IMR-90 (cell line): ENCODE data around the gene STX1B. TPM values are rescaled to one million over a fixed set of nuclear protein-coding genes. Genes with fewer than 3 reads are reported as not detected.
A peak's percentile ranks its signal among the peaks of the same experiment; 100 is the strongest.

Experiments
- ATAC-seq: fragments of 200-7000 bp; cut with Tn5 transposase; 2 replicates; pipeline ENCODE4 v1.9.1; 2020; ENCODE audit warnings: low read depth, mild to moderate bottlenecking, moderate library complexity
- BruUV-seq: library from RNA; stranded (reverse); fragments of 400-500 nt; replicated peaks from 2 replicates; lab custom pipeline; 2021; lab: Mats Ljungman, UMichigan
- CTCF ChIA-PET: fragments of 300-600 bp; formaldehyde crosslinking; extraction: SDS; loops from one replicate; lab custom pipeline; 2021; ENCODE audit warnings: antibody characterized with exemption; lab: Yijun Ruan, JAX
- POLR2A ChIA-PET: fragments of 300-600 bp; sonication (Branson Sonifier 250); formaldehyde crosslinking; loops from one replicate; lab custom pipeline; 2022; ENCODE audit warnings: antibody characterized with exemption; ENCODE audit not compliant: unreplicated experiment; lab: Charles Lee
- DNase-seq: peaks from one replicate; pipeline ENCODE4 v3.0.0; 2013
- H2AFZ ChIP-seq: replicated peaks from 2 replicates; pipeline ENCODE3; 2013; ENCODE audit warnings: low read length, mild to moderate bottlenecking; ENCODE audit not compliant: poor library complexity
- H2AK5ac ChIP-seq: 2 replicates; pipeline ENCODE4 v1.6.1; 2013; ENCODE audit warnings: low read depth, low read length, inconsistent platforms
- H2AK9ac ChIP-seq: replicated peaks from 2 replicates; pipeline ENCODE3; 2013; ENCODE audit warnings: mild to moderate bottlenecking, low read depth, low read length, moderate library complexity; ENCODE audit not compliant: poor library complexity
- H2BK120ac ChIP-seq: 2 replicates; pipeline ENCODE4 v1.6.1; 2013; ENCODE audit warnings: low read depth, low read length, inconsistent platforms
- H2BK15ac ChIP-seq: 3 replicates; pipeline ENCODE4 v1.6.1; 2013; ENCODE audit warnings: low read depth, low read length, inconsistent platforms
- H2BK20ac ChIP-seq: 2 replicates; pipeline ENCODE4 v1.6.1; 2013; ENCODE audit warnings: low read depth, mild to moderate bottlenecking, inconsistent platforms, low read length, moderate library complexity
- H2BK5ac ChIP-seq: 2 replicates; pipeline ENCODE4 v1.6.1; 2013; ENCODE audit warnings: mild to moderate bottlenecking, low read depth, low read length, inconsistent platforms; ENCODE audit not compliant: poor library complexity, severe bottlenecking
- H3K14ac ChIP-seq: replicated peaks from 2 replicates; pipeline ENCODE4 v1.6.1; 2013; ENCODE audit warnings: low read depth, low read length, inconsistent platforms
- H3K18ac ChIP-seq: 2 replicates; pipeline ENCODE4 v1.6.1; 2013; ENCODE audit warnings: low read depth, low read length, control low read depth
- H3K23ac ChIP-seq: 2 replicates; pipeline ENCODE4 v1.6.1; 2013; ENCODE audit warnings: low read depth, low read length, inconsistent platforms
- H3K27ac ChIP-seq: 2 replicates; pipeline ENCODE4 v1.5.1; 2013; ENCODE audit warnings: mild to moderate bottlenecking, control low read depth, low read length; ENCODE audit not compliant: insufficient read depth
- H3K27me3 ChIP-seq: 2 replicates; pipeline ENCODE4 v1.6.1; 2013; ENCODE audit warnings: low read length; ENCODE audit not compliant: control insufficient read depth, insufficient read depth
- H3K36me3 ChIP-seq: 2 replicates; pipeline ENCODE4 v1.6.1; 2013; ENCODE audit warnings: low read length, mixed read lengths; ENCODE audit not compliant: control insufficient read depth, insufficient read depth
- H3K4ac ChIP-seq: 2 replicates; pipeline ENCODE4 v1.6.1; 2013; ENCODE audit warnings: low read depth, low read length, inconsistent platforms
- H3K4me1 ChIP-seq: 2 replicates; pipeline ENCODE4 v1.6.1; 2013; ENCODE audit warnings: low read length, mixed read lengths; ENCODE audit not compliant: control insufficient read depth, insufficient read depth
- H3K4me2 ChIP-seq: 2 replicates; pipeline ENCODE4 v1.6.1; 2013; ENCODE audit warnings: low read depth, mild to moderate bottlenecking, control low read depth, low read length, moderate library complexity
- H3K4me3 ChIP-seq: 2 replicates; pipeline ENCODE4 v1.5.1; 2013; ENCODE audit warnings: low read depth, mild to moderate bottlenecking, control low read depth, low read length, moderate library complexity; ENCODE audit not compliant: insufficient read depth
- H3K56ac ChIP-seq: 2 replicates; pipeline ENCODE4 v1.6.1; 2013; ENCODE audit warnings: low read length, inconsistent platforms; ENCODE audit not compliant: insufficient read depth; ENCODE audit errors: extremely low read depth
- H3K79me1 ChIP-seq, 2 experiments: 2 replicates each; pipeline ENCODE4 v1.6.1; 2013; ENCODE audit warnings: low read length in 2 of 2, inconsistent platforms in 1 of 2, low read depth in 1 of 2
- H3K9ac ChIP-seq: 2 replicates; pipeline ENCODE4 v1.6.1; 2013; ENCODE audit warnings: low read depth, low read length, control low read depth
- H3K9me1 ChIP-seq: 2 replicates; pipeline ENCODE4 v1.6.1; 2013; ENCODE audit warnings: low read length, inconsistent platforms; ENCODE audit not compliant: insufficient read depth
- H3K9me3 ChIP-seq: 2 replicates; pipeline ENCODE4 v1.6.1; 2013; ENCODE audit warnings: low read length; ENCODE audit not compliant: control insufficient read depth, insufficient read depth
- H4K20me1 ChIP-seq: 2 replicates; pipeline ENCODE4 v1.6.1; 2013; ENCODE audit warnings: low read length, inconsistent platforms; ENCODE audit not compliant: insufficient read depth
- H4K5ac ChIP-seq: 2 replicates; pipeline ENCODE4 v1.6.1; 2013; ENCODE audit warnings: mild to moderate bottlenecking, low read depth, low read length, control low read depth
- H4K8ac ChIP-seq, 2 experiments: 2 replicates each; pipeline ENCODE4 v1.6.1; 2013; ENCODE audit warnings: low read depth in 2 of 2, low read length in 2 of 2, control low read depth in 1 of 2, inconsistent platforms in 1 of 2
- H4K91ac ChIP-seq: 2 replicates; pipeline ENCODE4 v1.6.1; 2013; ENCODE audit warnings: low read depth, low read length, inconsistent platforms; ENCODE audit not compliant: insufficient read depth
- NFE2L2 ChIP-seq: fragments of 150-350 bp; IDR thresholded peaks from 2 replicates; pipeline ENCODE4 v1.6.1; 2016; ENCODE audit warnings: low read depth, mild to moderate bottlenecking, low read length
- POLR2A ChIP-seq: IDR thresholded peaks from 2 replicates; pipeline ENCODE4 v1.6.1; 2012; ENCODE audit warnings: mild to moderate bottlenecking, low read depth, low read length
- RFX5 ChIP-seq: IDR thresholded peaks from 2 replicates; pipeline ENCODE4 v1.8.0; 2012; ENCODE audit warnings: low read depth, mild to moderate bottlenecking, low read length, moderate library complexity
- WGBS, 2 experiments: methylation state at CpG; one replicate each; pipeline versions ENCODE4 v1.1.5 to v1.1.7; 2013; ENCODE audit warnings: missing lambda C conversion rate in 2 of 2; ENCODE audit not compliant: insufficient read length in 1 of 2; ENCODE audit errors: extremely low coverage in 2 of 2; 5-methylcytosine and 5-hydroxymethylcytosine counted together
- dilution Hi-C: fragments of 300-500 bp; cut with HindIII; formaldehyde crosslinking; loops from one replicate; pipeline ENCODE4 v1.14.3; 2018; ENCODE audit warnings: low sequenced_read_pairs; ENCODE audit not compliant: unreplicated experiment
- in situ Hi-C: fragments of 300-500 bp; cut with MboI; formaldehyde crosslinking; loops from 3 replicates; pipeline ENCODE4 v1.14.3; 2019; ENCODE audit warnings: low sequenced_read_pairs, inconsistent platforms, mixed read lengths
- intact Hi-C: fragments of 100-400 bp; cut with micrococcal nuclease; formaldehyde crosslinking; loops from 2 replicates; pipeline ENCODE4 v1.10.0; 2022
- polyA plus RNA-seq, 3 experiments: library from polyadenylated mRNA; depleted of rRNA; stranded (reverse); fragments of >200 nt; gene quantifications; 2 replicates each; pipeline ENCODE4 v1.2.3, GENCODE V29; 2012; ENCODE audit warnings: low replicate concordance in 1 of 3
- total RNA-seq: library from RNA; depleted of rRNA; stranded (reverse); fragments of >200 nt; gene quantifications from 2 replicates; pipeline ENCODE4 v1.2.3, GENCODE V29; 2012

The STX1B gene
- total and polyA plus RNA-seq, 2 of the 4 experiments (the other 2 are of a cell fraction) = 3.9 to 14.9 TPM

DNA sequence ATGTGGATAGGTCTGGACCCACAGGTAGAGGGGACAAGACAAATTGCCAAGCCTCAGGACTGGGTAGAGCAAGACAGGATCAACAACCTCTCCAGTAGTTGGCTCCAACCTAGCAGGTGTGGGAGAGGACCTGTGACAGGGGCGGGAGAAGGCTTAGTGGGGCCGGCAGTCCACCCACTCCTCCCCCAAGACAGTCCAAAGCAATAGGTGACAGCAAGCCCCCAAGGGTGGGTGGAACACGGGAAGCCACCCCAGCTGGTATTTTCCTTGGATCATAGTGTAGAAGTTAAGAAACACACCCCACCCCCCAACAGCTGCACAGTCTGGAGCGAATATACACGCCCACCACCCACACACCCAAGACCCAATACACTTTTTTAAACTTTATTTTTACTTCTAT, 18.8 kb upstream of the STX1B start:
- DNase-seq (no peak), ATAC-seq (no peak)
- intact Hi-C loops (no loop called here), in situ Hi-C loops (no loop called here), dilution Hi-C loops (no loop called here)
- Histone ChIP-seq H3K4ac (no peak overlapping the region), H3K9me3 (no peaks in the 10 kb centered on the region), H3K56ac (no peak overlapping the region), H3K27me3 (no peaks in the 10 kb centered on the region), H4K20me1 (peaks cover 2% of the 10 kb centered on the region; the same call in 1 of the 2 replicates), H3K4me1 (peaks cover 3% of the 10 kb centered on the region), H2AFZ (no peak overlapping the region), H3K4me3 (no peak overlapping the region), H3K9ac (no peak overlapping the region), H3K79me1 (peaks cover 8 to 16% of the 10 kb centered on the region in 2 experiments; a peak in 3 of 4 replicates), H2BK5ac (no peak overlapping the region), H3K36me3 (no peaks in the 10 kb centered on the region), H2BK20ac (no peak overlapping the region), H3K14ac (no peak overlapping the region), H2BK15ac (no peak overlapping the region), H2AK9ac (peak overlapping the region; percentile 78), H3K27ac (no peak overlapping the region), H3K18ac (no peak overlapping the region), H4K5ac (no peak overlapping the region), H4K8ac (no peak overlapping the region), H3K23ac (no peak overlapping the region), H2AK5ac (0 out of 2 replicates have a peak overlapping the region, but pooled peaks have one; percentile 23), H2BK120ac (no peak overlapping the region), H3K4me2 (no peak overlapping the region), H3K9me1 (peaks cover under 1% of the 10 kb centered on the region; the same call in 1 of the 2 replicates), H4K91ac (no peak overlapping the region)
- WGBS, 2 experiments = no CpG with 5 or more reads among the region's 5 CpGs
- POLR2A ChIA-PET = no interaction called here
- TF ChIP-seq RFX5 (no peak), NFE2L2 (no peak), POLR2A (no peak)
- BruUV-seq = no TSS peak
- CTCF ChIA-PET = no interaction called here
